ENCODE data around the gene MAGEF1. TPM values are rescaled to one million over a fixed set of nuclear protein-coding genes. Genes with fewer than 3 reads are reported as not detected.

Gene MAGEF1
- total RNA-seq, 1 donor from 2014 or later, result 16.0 TPM

Other genes starting within 250 kb of the MAGEF1 start
- 0.31 TPM in 1 of 2 replicates, not detected in the other for gene EPHB3, start 150.3 kb downstream of the MAGEF1 start, total RNA-seq
- 37.8 and 40.3 TPM in 2 replicates for gene VPS8, start 100.1 kb upstream of the MAGEF1 start, total RNA-seq